Ovary (tissue), 9 donors: ENCODE data around the gene PRR36. TPM values are rescaled to one million over a fixed set of nuclear protein-coding genes. Genes with fewer than 3 reads are reported as not detected.
"Not testable (repeated sequence)": the region's sequence is repeated elsewhere in the genome, so short reads cannot be mapped to it uniquely, and the experiment has no call there.

Source experiments
- DNase-seq, 5 donors: peaks; one replicate each; pipeline ENCODE4 v3.0.0-alpha.2; 2019 to 2020
- H3K27ac ChIP-seq, 2 donors: fragments of 200-600 bp; one replicate each; pipeline versions ENCODE4 v1.5.1 to v1.8.0; 2019 to 2022
- H3K27me3 ChIP-seq: fragments of 200-600 bp; one replicate; pipeline ENCODE4 v1.8.0; 2022
- H3K36me3 ChIP-seq: fragments of 200-600 bp; sonication (generic); one replicate; pipeline ENCODE4 v1.5.1; 2019
- H3K4me1 ChIP-seq: one replicate; pipeline ENCODE4 v1.8.1; 2013; ENCODE audit warnings: mild to moderate bottlenecking, moderate library complexity; ENCODE audit not compliant: insufficient read depth
- H3K4me3 ChIP-seq: fragments of 200-600 bp; sonication (generic); one replicate; pipeline ENCODE4 v1.5.1; 2017
- H3K9me3 ChIP-seq, 2 donors: fragments of 200-600 bp in 1 of 2; sonication (generic) in 1 of 2; one replicate each; pipeline versions ENCODE4 v1.5.1 to v1.8.1; 2013 to 2019; ENCODE audit warnings: mild to moderate bottlenecking in 1 of 2, moderate library complexity in 1 of 2
- EP300 ChIP-seq: sonication (generic); formaldehyde crosslinking; IDR thresholded peaks from one replicate; pipeline ENCODE4 v1.6.1; 2017; ENCODE audit warnings: antibody characterized with exemption
- POLR2A ChIP-seq: fragments of 450-650 bp; IDR thresholded peaks from one replicate; pipeline ENCODE4 v1.6.1; 2017; ENCODE audit warnings: antibody characterized with exemption, mild to moderate bottlenecking, moderate library complexity
- WGBS, 3 donors: extraction: QIAGEN DNeasy Blood & Tissue Kit in 1 of 3; methylation state at CpG; one replicate each; pipeline versions ENCODE4 v1.1.5 to v1.1.7; 2013 to 2017; 5-methylcytosine and 5-hydroxymethylcytosine counted together
- intact Hi-C, 4 donors: fragments of 100-400 bp; cut with DNase I; formaldehyde crosslinking; loops; one replicate each; pipeline versions ENCODE4 v1.11.0 to v1.15.1; 2022 to 2023
- polyA plus RNA-seq, 2 donors: library from polyadenylated mRNA; stranded (reverse); fragments of 200-250 nt in 1 of 2; fragments of 350-450 nt in 1 of 2; fragmentation: Illumina TruSeq in 1 of 2; extraction: RNeasy Lipid Tissue Mini Kit (QIAGEN cat#74804) in 1 of 2; gene quantifications; one replicate each; pipeline ENCODE4 v1.2.3, GENCODE V29; 2013 to 2014
- total RNA-seq, 7 donors: library from RNA; depleted of rRNA in 2 of 7; stranded (reverse); fragments of >200 nt in 2 of 7; fragmentation: NEBNext Ultra II Directional in 3 of 7; extraction: Animal tissue kit (Norgen Biotek cat#: 25700) in 3 of 7; gene quantifications; one replicate each; pipeline versions ENCODE4 v1.1.0 to v1.2.4, GENCODE V29; 2016 to 2023
- TF ChIP-seq, protein P1 (sequence below), 3 donors: fragments of 450-650 bp in 2 of 3; fragments of 200-600 bp in 1 of 3; IDR thresholded peaks; one replicate each; pipeline versions ENCODE4 v1.5.1 to v1.8.0; 2016 to 2022; ENCODE audit warnings: antibody characterized with exemption in 3 of 3, mild to moderate bottlenecking in 1 of 3
- donor health status: DM: no; HTN: no; CAD: no; lungs with moderate emphysema.
- donor health status: DM: no; HTN: no; CAD: no.
- donor health status: Bipolar disorder and iron deficiency.
- donor health status: DM: yes; HTN: yes; CAD: no.
- donor health status: DM: no; HTN: no; CAD: no.
- donor health status: DM: yes; HTN: yes; CAD: no.

The PRR36 gene
- total and polyA plus RNA-seq, 9 donors: 0.05 to 2.2 (median 0.60) TPM

DNA sequence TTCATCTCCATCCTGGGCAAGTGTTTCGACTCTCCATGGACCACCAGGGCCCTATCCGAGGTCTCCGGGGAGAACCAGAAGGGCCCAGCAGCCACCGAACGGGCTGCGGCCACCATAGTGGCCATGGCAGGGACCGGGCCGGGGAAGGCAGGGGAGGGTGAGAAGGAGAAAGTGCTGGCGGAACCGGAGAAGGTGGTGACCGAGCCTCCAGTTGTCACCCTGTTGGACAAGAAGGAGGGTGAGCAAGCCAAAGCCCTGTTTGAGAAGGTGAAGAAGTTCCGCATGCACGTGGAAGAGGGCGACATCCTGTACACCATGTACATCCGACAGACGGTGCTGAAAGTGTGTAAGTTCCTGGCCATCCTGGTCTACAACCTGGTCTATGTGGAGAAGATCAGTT lies 24.8 kb upstream of the PRR36 start:
- Histone ChIP-seq H3K4me3 (no peak overlapping the region), H3K27ac (no peak overlapping the region), H3K27me3 (no peaks in the 10 kb centered on the region), H3K9me3 (no peaks in the 10 kb centered on the region), H3K4me1 (no peaks in the 10 kb centered on the region), H3K36me3 (no peaks in the 10 kb centered on the region)
- 91 to 96% (median 93%) methylated on average over 16 of the region's 16 CpGs for WGBS, 3 donors
- intact Hi-C loops: no loop called here
- DNase-seq: no peak
- TF ChIP-seq POLR2A: no peak
- TF ChIP-seq EP300: no peak
- TF ChIP-seq, protein P1, sequence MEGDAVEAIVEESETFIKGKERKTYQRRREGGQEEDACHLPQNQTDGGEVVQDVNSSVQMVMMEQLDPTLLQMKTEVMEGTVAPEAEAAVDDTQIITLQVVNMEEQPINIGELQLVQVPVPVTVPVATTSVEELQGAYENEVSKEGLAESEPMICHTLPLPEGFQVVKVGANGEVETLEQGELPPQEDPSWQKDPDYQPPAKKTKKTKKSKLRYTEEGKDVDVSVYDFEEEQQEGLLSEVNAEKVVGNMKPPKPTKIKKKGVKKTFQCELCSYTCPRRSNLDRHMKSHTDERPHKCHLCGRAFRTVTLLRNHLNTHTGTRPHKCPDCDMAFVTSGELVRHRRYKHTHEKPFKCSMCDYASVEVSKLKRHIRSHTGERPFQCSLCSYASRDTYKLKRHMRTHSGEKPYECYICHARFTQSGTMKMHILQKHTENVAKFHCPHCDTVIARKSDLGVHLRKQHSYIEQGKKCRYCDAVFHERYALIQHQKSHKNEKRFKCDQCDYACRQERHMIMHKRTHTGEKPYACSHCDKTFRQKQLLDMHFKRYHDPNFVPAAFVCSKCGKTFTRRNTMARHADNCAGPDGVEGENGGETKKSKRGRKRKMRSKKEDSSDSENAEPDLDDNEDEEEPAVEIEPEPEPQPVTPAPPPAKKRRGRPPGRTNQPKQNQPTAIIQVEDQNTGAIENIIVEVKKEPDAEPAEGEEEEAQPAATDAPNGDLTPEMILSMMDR (IDR thresholded peaks at IDR 0.05): no peak

DNA sequence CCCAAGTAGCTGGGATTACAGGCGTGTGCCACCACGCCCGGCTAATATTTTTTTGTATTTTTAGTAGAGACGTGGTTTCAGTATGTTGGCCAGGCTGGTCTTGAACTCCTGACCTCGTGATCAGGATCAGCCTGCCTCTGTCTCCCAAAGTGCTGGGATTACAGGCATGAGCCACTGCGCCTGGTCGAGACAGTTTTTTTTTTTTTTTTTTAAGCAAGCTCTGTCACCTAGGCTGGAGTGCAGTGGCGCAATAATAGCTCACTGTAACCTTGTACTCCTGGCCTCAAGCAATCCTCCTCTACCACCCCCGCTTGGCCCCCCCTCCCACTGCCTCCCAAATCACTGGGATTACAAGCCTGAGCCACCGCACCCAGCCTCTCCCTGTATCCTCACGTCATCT lies 23.1 kb upstream of the PRR36 start:
- no peak overlapping the region for H3K27ac ChIP-seq

DNA sequence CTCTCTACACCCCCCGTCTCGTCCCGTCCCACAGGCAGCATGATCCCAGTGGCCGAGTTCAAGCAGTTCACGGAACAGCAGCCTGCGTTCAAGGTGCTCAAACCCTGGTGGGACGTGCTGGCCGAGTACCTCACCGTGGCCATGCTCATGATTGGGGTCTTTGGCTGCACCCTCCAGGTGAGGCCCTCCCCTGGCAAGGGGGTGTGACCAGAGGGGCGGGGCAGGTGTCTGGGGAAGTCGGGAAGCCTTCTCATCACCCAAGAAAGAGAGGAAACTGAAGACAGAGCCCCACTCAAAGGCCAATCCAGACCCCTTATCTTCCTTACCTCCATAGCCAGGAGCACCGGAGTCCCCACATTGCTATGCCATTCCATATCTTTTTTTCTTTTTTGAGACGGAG lies 21.4 kb upstream of the PRR36 start:
- Histone ChIP-seq H3K27ac (no peak overlapping the region), H3K9me3 (no peaks in the 10 kb centered on the region), H3K4me1 (no peaks in the 10 kb centered on the region), H3K36me3 (no peaks in the 10 kb centered on the region), H3K27me3 (no peaks in the 10 kb centered on the region), H3K4me3 (no peak overlapping the region)
- no peak for DNase-seq
- TF ChIP-seq, protein P1 (IDR thresholded peaks at IDR 0.05): no peak
- TF ChIP-seq POLR2A (no peak), EP300 (no peak)
- intact Hi-C loops: no loop called here
- WGBS, 3 donors: 69 to 82% (median 77%) methylated on average over 13 of the region's 13 CpGs

More for the DNA sequence above, 23.1 kb upstream of the PRR36 start:
- no peaks in the 10 kb centered on the region for H3K4me1 ChIP-seq
- WGBS, 3 donors: 77 to 84% (median 78%) methylated on average over 11 of the region's 11 CpGs
- no peak for DNase-seq
- H3K4me3 ChIP-seq: no peak overlapping the region
- H3K9me3 ChIP-seq: no peaks in the 10 kb centered on the region
- intact Hi-C loops: no loop called here
- no peaks in the 10 kb centered on the region for H3K27me3 ChIP-seq
- no peaks in the 10 kb centered on the region for H3K36me3 ChIP-seq
- TF ChIP-seq, protein P1 (IDR thresholded peaks at IDR 0.05): no peak
- TF ChIP-seq EP300 (no peak), POLR2A (no peak)

DNA sequence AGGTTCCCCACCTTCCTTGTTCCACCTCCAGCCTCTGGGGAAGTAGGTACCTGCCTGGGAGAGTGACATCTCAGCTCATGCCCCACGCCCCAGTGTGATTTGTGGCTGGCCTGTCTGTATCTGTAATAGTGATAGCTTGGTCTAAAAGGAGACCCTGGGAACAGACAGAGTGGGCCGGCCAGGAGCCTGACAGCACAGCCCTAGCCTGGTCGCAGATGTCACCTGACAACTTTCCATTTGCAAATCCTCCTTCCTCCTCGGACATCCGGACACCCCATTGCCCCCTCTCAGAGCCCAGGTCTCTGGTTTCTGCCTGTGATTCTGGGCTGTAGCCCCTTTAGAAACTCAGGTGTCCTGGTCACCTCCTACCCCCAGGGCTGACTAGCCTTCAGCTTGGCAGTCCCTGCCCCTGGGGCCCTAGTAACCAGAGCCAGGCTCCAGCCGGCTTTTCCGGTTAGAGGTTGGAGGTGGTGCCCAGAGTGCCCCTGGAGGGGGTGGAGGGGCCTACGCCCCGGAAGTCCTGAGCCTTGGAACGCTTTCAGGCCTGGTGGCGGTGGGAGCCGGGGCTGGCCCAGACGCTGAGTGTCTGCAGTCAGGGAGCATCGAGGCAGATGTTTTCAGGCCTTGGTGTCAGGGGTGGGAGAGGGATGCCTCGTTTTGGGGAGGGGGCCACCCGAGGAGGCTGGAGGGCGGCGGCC lies 20.6 kb upstream of the PRR36 start:
- H3K4me1 ChIP-seq: no peaks in the 10 kb centered on the region
- no peaks in the 10 kb centered on the region for H3K9me3 ChIP-seq
- no peak overlapping the region for H3K27ac ChIP-seq
- intact Hi-C loops: no loop called here
- 30 to 52% (median 35%) methylated on average over 16 to 18 of the region's 18 CpGs for WGBS, 3 donors
- H3K4me3 ChIP-seq: no peak overlapping the region
- DNase-seq: no peak
- no peaks in the 10 kb centered on the region for H3K36me3 ChIP-seq
- H3K27me3 ChIP-seq: no peaks in the 10 kb centered on the region
- TF ChIP-seq POLR2A (no peak), EP300 (no peak)
- TF ChIP-seq, protein P1 (IDR thresholded peaks at IDR 0.05): no peak

DNA sequence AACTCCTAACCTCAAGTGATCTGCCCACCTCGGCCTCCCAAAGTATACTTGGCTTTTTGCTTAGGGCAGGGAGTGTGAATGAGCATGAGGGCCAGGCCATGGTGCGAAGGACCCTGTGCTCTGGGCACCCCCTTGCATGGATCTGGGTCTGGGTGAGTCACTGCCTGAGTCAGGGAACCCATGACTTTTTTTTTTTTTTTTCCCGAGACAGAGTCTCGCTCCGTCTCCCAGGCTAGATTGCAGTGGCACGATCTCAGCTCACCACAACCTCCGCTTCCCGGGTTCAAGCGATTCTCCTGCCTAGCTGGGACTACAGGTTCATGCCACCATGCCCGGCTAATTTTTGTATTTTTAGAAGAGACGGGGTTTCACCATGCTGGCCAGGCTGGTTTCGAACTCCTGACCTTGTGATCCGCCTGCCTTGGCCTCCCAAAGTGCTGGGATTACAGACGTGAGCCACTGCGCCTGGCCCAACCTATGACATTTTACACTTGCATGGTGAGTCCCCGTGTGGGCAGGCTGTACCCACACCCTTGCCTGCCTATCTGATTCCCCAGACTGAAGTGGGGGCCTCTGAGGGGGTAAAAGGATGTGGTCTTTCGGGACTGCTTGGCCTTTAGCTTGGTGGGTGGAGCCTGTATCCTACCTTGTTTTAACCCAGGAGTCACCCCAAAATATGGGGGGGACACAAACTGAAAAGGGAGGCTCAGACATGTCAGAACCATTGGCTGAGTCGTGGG lies 19.3 kb upstream of the PRR36 start:
- H3K27ac ChIP-seq, intact Hi-C loops, H3K36me3 ChIP-seq, DNase-seq, H3K9me3 ChIP-seq, H3K27me3 ChIP-seq, H3K4me3 ChIP-seq, H3K4me1 ChIP-seq: not testable (repeated sequence)
- WGBS, 3 donors: 71 to 73% (median 71%) methylated on average over 18 of the region's 18 CpGs
